HL-60 (cell line): Measurements from ENCODE around the gene ZNF280B.

ENCODE experiments used
- POLR2AphosphoS5 ChIP-seq: IDR thresholded peaks from 2 replicates; pipeline ENCODE4 v1.6.1; 2012; ENCODE audit warnings: low read depth
- TF ChIP-seq, protein P1 (sequence below): IDR thresholded peaks from one replicate; pipeline ENCODE4 v1.5.1; 2011; ENCODE audit warnings: low read length, control low read depth, inconsistent platforms; ENCODE audit not compliant: insufficient read depth

GRCh38 chr22:22556578-22556977 lies 48.0 kb upstream of the ZNF280B start:
- TF ChIP-seq, protein P1, sequence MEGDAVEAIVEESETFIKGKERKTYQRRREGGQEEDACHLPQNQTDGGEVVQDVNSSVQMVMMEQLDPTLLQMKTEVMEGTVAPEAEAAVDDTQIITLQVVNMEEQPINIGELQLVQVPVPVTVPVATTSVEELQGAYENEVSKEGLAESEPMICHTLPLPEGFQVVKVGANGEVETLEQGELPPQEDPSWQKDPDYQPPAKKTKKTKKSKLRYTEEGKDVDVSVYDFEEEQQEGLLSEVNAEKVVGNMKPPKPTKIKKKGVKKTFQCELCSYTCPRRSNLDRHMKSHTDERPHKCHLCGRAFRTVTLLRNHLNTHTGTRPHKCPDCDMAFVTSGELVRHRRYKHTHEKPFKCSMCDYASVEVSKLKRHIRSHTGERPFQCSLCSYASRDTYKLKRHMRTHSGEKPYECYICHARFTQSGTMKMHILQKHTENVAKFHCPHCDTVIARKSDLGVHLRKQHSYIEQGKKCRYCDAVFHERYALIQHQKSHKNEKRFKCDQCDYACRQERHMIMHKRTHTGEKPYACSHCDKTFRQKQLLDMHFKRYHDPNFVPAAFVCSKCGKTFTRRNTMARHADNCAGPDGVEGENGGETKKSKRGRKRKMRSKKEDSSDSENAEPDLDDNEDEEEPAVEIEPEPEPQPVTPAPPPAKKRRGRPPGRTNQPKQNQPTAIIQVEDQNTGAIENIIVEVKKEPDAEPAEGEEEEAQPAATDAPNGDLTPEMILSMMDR, result no peak
- TF ChIP-seq POLR2AphosphoS5, result no peak
